ENCODE data around the gene PLA2G2F. TPM values are rescaled to one million over a fixed set of nuclear protein-coding genes. Genes with fewer than 3 reads are reported as not detected.
A peak's percentile ranks its signal among the peaks of the same experiment; 100 is the strongest.

The PLA2G2F gene
- total RNA-seq, 1 experiment from 2014 or later: not detected

GRCh38 chr1:20184997-20185833, 46.1 kb downstream of the PLA2G2F start:
- no peaks in the 10 kb centered on the region; the same call in 1 of the 2 replicates for H3K4me1 ChIP-seq (ENCODE audit: control insufficient read depth, insufficient read depth, low read length)
- DNase-seq (ENCODE audit: low read depth, low spot score): no peak
- H3K36me3 ChIP-seq (ENCODE audit: control insufficient read depth, insufficient read depth, low read length): no peaks in the 10 kb centered on the region
- H3K4me3 ChIP-seq (ENCODE audit: low read depth in 2 of 2, low read length in 2 of 2): no peak overlapping the region
- ChIA-PET CTCF (no interaction called here), POLR2A (no interaction called here)
- no peak overlapping the region for H3K27ac ChIP-seq (ENCODE audit: low read length)
- BruUV-seq (replicated peaks): no TSS peak
- intact Hi-C loops (cut with micrococcal nuclease; ENCODE audit: unreplicated experiment) (no loop called here), in situ Hi-C loops (cut with HindIII; ENCODE audit: low pct_unique_long_range_greater_than_20kb, low sequenced_read_pairs) (no loop called here)
- no peaks in the 10 kb centered on the region for H3K9me3 ChIP-seq (ENCODE audit: control insufficient read depth, insufficient read depth, low read depth, low read length)
- TF ChIP-seq TCF7L2 (IDR thresholded peaks at IDR 0.05; ENCODE audit: low read depth, low read length) (no peak), POLR2AphosphoS5 (IDR thresholded peaks at IDR 0.05; ENCODE audit: low read depth, low read length) (no peak), SIN3A (IDR thresholded peaks at IDR 0.05; ENCODE audit: borderline replicate concordance, insufficient read depth, low read depth, low read length) (no peak), REST (IDR thresholded peaks at IDR 0.05; ENCODE audit: insufficient read depth in 1 of 2, low read depth in 2 of 2, low read length in 1 of 2) (no peak), CTCF (IDR thresholded peaks at IDR 0.05) (no peak)
- no peak for ATAC-seq
- H3K27me3 ChIP-seq (ENCODE audit: control insufficient read depth, insufficient read depth, low read length): peaks cover 34% of the 10 kb centered on the region

- no peak within 1 kb of the TSS for H3K27ac ChIP-seq (ENCODE audit: low read length)
- H3K4me3 ChIP-seq (ENCODE audit: low read depth in 2 of 2, low read length in 2 of 2): peak within 1 kb of the TSS; percentile 21 to 41
- ChIA-PET POLR2A (interaction anchor here (0.6 kb wide), 1 partner anchor 972 kb away, joined by 6 read pairs; no protein-coding TSS in a partner anchor), CTCF (no interaction called here)
- DNase-seq (ENCODE audit: low read depth, low spot score): no peak
- H3K36me3 ChIP-seq (ENCODE audit: control insufficient read depth, insufficient read depth, low read length): no peaks in the 10 kb centered on the region
- peaks cover 34% of the 10 kb centered on the region for H3K27me3 ChIP-seq (ENCODE audit: control insufficient read depth, insufficient read depth, low read length)
- no peaks in the 10 kb centered on the region; the same call in 1 of the 2 replicates for H3K4me1 ChIP-seq (ENCODE audit: control insufficient read depth, insufficient read depth, low read length)
- no TSS peak for BruUV-seq (replicated peaks)
- no peak for TF ChIP-seq SIN3A (IDR thresholded peaks at IDR 0.05; ENCODE audit: borderline replicate concordance, insufficient read depth, low read depth, low read length)
- no peak for TF ChIP-seq REST (IDR thresholded peaks at IDR 0.05; ENCODE audit: insufficient read depth in 1 of 2, low read depth in 2 of 2, low read length in 1 of 2)
- no peak for TF ChIP-seq TCF7L2 (IDR thresholded peaks at IDR 0.05; ENCODE audit: low read depth, low read length)
- TF ChIP-seq POLR2AphosphoS5 (IDR thresholded peaks at IDR 0.05; ENCODE audit: low read depth, low read length): no peak
- no peak for TF ChIP-seq CTCF (IDR thresholded peaks at IDR 0.05)
- intact Hi-C loops (cut with micrococcal nuclease; ENCODE audit: unreplicated experiment): no loop called here
- ATAC-seq: peak; percentile 77
- no peaks in the 10 kb centered on the region for H3K9me3 ChIP-seq (ENCODE audit: control insufficient read depth, insufficient read depth, low read depth, low read length)
- in situ Hi-C loops (cut with HindIII; ENCODE audit: low pct_unique_long_range_greater_than_20kb, low sequenced_read_pairs): no loop called here
Measured at GRCh38 chr1:20185834-20186782, 47.0 kb downstream of the PLA2G2F start, which contains the start of the genes PLA2G2C and UBXN10. Gene PLA2G2C (minus strand): TSS chr1:20186518. CDS start chr1:20177363, 9,155 bp downstream. Gene UBXN10 (plus strand): TSS chr1:20186096. CDS start chr1:20190562, 4,466 bp downstream.
